ENCODE measurements around the gene ELFN2.

The ELFN2 gene

DNA sequence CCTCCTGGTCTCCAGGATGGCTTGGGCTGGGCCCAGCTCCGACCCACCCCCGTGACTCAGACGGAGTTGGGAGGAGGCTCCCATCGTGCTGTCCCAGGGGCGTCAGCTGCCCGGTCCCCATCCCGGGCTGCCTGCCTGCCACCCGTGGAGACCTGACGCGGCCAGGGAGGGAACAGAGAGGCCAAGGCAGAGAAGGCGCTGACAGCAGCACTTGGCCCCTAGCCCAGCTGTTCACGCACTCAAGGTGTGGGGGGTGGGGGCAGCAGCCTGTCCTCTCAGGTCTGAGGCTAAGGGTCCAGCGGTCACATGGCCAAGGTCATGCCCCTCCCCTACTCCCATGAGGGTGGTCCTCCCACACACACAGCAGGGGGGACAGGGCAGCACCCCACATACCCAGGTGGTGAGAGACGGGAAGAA, 48.6 kb downstream of the ELFN2 start:
- no peak for DNase-seq

DNA sequence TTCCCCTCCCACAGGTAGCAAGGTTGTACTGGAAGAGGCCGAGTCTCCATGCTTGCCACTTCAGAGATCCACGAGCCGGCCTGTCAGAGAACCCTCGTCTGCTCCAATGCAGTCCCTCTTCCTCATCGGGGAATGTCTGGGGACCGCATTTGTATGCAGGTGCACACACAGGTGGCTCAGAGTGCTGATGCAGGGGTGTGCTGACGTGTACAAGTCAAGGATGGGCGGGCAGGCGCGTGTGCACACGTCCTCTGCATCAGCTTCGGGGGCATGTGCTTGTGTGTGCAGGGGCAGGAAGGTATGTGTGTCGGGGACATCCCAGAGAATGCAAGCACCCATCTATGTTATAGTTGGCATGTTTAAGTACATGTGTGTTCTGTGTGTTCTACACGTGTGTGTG, 49.4 kb downstream of the ELFN2 start:
- DNase-seq: no peak

DNA sequence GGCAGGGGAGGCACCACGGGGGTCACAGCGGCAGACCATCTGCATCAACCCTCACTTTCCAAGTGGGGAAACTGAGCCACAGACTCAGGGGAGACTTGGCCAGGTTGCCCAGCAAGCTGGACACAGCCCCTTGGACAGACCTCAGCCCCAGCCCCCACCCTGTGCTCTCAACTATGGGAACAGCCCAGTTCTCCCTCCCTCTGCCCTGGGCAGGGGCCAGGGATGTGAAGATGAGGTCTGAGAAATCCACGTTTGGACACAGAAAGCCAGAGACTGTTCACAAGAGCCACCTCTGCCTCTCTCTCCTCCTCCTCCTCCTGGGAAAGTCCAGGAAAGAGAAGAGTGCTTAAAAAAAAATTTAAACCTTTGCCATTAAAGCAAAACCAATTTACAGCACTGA, 50.1 kb downstream of the ELFN2 start:
- DNase-seq: no peak

DNA sequence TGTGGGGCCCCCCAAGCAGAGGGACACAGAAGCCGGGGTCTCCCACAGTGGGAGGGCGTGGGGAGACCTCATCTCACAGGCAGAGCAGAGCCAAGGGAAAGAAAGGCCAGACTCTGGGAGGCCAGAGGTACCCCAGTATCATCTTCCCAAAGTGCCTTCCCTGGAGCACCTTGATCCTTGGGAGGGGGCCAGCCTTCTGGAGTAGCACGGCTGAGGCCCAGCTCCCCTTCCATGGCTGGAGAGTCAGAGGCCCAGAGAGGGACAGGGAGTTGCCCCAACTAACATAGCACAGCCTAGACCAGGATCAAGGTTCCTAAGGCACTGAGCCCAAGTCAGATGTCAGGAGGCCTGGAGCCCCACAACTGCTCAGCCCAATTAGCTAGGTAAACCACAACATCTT, 50.6 kb downstream of the ELFN2 start:
- no peak for DNase-seq

DNA sequence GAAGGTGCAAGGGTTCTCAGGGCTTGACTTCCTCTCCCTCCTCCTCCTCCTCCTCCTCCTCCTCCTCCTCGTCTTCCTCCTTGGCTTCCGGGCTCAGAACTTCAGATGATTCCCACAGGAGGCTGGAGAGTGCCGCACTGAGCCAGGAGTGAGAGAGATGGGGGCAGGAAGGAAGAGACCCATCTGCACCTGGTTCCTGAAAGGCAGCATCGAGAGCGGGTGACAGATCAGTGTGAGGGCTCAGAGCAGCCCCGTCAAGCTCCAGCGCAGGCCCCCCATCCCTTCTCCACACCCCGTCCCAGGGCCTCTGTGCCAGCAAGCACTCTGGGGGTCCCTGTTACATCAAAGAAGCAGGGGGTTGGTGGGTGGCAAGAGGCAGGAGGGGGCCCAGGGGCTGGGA, 51.5 kb downstream of the ELFN2 start:
- no peak for DNase-seq

DNA sequence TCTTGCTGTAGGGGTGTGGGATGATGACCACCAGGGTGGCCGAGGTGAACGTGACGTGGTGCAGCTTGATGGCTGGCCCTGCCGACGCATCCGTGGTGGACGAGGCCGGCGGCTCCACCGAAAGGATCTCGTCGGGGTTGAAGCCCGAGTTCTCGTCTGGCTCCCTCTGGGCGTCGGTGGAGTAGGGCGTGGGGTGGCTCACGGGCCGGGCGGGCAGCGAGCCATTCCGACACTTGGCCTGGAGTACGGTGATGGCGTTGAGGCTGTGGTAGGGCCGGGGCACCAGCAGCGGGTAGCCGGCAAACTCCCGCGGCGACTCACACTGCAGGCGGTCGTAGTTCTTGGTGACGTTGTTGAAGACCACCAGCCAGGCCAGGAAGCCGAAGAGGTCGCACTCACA, 52.7 kb downstream of the ELFN2 start:
- no peak for DNase-seq

DNA sequence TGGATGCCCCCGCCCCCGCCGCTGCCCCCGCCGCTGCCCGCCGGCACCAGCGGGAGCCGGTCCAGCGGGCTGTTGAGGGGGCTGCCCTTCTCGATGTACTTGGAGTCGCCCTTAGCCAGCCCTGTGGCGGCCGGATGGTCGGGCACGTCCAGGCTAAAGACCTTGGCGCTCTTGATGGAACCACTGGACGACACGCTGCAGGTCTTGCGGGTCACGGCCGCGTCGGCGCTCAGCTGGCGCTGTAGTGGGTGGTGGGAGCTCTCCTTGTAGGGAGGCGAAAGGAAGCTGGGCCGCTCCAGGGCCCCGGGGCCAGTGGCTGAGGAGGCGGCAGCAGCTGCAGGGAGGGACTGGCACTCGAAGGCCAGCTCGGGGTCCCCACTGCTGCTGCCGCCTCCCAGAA, 53.8 kb downstream of the ELFN2 start:
- DNase-seq: no peak

DNA sequence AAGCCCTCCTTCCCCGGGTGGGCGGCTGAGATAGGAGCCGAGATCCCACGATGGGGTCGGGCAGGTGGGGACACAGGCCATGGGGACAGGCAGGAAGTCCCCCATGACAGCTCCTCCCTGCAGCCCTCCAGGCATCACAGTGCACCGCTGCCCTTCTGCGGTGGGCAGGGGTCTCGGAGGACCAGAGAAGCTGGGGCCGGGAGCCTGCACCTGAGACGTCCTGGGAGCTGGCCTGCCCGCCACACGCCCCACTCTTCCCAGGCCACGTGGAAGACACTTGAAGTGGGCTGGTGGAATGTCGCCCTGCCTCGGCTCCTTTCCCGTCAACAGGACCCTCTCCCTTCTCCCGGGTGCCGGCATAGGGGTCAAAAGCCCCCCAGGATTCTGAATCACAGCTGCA, 55.4 kb downstream of the ELFN2 start:
- DNase-seq: no peak

DNA sequence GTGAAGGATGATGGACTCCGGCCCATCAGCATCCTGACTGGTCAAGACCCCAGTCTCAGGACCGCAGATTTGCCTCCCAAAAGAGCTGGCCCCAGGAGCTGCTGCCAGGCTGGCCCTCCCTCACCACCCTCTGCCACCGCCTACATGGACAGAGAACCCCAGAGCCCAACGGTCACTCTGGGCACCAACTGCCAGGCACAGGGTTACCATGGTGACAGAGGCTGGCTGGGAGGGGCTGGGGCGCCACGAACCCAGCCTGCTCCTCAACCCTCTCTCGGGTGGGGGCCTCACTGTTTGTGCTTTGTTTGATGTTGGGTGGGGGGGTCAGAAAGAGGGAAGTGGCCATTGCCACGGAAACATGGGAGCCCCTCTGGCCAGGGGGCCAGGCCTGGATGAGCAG, 55.8 kb downstream of the ELFN2 start:
- DNase-seq: no peak

DNA sequence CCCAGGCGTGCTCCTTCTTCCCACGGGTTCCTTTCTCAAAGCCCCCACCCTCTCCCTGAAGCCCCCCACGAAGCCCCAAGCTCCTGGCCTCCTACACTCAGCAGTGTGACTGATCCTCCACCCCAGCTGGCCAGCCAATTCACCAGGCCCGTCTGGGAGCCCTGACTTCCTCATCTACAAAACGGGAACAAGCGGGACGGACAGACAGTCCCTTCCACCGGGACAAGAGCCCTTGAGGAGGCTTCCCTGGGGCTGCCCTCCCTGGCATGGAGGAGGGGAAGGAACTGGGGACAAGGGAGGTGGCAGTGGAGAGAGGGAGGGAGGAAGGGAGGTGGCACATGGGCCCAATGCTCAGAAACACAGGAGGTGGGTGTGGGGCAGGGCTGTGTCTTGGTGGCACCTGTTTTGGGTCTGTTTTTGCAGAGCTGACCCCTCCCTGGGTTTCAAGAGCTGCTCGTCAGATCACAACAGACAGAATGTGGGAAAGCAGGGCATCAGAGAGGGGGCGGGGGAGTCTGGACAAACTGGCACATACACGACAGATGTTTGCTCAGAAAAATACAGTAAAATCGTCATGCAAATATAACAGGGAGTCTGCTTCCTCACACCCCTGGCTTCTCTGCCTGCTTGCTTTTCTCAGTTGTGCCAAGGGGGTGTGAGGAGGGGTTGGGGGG, 56.8 kb downstream of the ELFN2 start:
- DNase-seq: no peak

DNA sequence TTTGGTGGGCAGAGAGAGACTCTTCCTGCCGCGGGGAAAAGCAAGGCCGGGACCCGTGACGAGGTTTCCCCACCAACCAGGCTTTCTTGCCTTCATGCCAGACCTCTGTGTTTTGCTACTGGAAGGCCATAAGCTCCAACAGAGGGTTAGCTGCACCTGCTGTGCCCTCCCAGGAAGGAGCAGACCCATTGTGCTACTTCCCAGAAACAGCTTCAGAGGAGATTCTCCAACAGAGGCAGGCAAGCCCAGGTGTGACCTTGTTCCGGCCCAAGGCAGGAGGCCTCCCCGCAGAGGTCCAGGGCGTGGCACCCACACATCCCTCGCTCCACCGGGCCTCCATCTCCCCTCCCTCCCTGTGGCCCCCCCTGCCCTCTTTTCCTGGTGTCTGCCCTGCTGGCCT, 57.8 kb downstream of the ELFN2 start:
- no peak for DNase-seq

DNA sequence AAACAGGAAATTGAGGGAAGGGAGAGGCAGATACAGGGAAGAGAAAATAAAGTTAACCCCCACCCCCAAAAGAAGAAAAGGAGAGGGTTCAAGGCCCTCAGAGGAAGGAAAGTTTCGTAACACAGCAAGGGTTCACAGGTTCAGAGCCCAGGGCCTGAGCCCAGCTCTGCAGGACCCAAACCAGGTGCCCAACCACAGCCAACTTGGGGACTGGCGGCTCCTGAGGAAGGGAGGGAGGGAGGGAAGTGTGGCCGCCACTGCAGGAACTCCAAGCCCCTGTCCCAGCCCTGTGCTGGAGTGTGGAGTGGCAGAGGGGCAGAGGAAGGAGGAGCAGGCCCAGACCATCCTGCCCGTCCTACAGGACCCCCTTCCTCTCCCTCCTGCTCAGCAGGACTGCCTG, 59.2 kb downstream of the ELFN2 start:
- DNase-seq: no peak

DNA sequence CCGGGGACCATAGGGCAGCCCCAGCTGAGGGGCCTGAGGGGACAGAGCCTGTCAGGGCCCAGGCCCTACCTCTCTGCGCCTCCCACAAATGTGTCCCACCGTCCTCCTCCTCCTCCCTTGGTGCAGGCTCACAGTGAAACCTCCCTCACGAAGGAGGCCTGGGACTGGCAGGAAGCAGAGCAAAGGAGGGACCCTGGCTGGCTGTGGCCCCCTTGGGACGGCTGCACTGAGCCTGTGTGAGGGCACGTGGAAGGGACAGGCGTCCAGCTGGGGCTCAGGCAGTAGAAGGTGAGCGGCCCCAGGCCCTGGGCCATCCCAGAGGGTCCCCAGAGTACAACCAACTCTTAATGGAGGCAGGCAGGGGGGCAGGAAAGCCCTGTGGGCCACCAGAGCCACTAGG, 60.7 kb downstream of the ELFN2 start:
- DNase-seq: no peak

DNA sequence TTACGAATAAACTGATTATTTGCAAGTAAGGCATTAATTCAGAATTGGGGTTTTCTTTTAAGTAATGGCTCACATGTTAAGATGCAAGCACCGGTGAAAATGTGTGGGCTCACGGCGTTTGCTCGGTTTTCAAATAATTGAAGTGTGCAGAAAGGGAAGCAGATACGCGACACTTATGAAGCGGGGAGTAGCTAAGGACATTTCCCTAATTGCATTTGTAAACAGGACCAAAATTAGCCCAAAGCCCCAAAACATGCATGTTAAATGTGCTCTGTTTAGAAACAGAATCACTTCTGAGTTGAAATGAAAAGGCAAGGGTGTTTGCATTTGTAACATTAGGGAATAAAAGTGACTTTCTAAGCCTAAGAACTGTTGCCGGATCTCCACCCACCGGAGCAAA, 61.3 kb downstream of the ELFN2 start:
- no peak for DNase-seq

DNA sequence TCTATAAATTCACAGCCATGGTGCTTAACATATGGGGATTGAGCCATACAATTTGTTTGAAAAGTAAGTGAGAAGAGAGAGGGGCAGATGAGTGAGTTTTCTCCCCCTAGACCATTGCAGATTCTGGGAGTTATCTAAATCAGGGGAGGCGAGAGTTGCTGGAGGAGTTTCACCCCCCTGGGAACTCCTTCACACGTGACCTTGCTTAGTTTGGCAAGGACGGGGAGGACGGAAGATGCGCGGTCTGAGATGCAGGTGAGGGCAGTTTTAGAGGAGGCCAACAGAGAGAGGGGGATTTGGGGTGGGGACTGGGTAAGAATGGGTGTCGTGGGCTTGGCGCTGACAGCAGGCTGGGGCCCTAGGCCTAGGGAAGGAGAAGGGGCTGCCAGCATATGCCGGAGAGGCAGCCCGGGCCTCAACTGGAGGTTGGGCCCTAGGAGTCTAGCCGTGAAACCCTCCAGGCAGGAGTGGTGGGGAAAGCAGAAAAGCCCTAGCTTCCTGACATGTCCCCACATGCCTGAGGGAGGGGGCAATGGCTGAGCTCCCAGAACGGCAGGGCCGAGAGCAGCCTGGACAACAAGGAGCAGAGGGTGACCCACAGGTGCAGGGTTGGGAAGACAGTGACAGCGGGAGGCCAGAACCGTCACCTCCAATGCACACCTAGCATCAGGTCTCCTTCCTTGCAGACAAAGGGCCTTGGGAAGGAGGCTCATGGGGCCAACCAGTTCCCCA, 63.9 kb downstream of the ELFN2 start:
- DNase-seq: no peak

DNA sequence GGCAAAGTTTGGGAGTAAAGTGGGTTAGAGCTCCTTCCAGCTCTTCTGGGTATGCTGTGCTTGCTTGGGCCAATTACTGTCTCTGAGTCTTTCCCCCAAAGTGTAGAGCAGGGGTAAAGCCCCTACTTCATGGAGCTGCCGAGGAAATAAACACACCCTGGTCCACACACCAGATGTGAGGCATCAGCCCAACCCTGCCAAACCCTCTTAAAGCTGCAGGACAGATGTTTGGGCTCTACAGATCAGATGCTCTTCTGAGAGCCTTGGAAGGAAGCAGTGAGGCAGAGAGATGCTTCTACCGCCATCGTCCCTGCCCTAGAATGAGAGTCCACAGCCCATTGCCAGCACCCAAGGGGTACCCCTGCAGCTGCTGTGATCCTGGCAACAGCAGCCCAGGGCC, 64.7 kb downstream of the ELFN2 start:
- DNase-seq: no peak

DNA sequence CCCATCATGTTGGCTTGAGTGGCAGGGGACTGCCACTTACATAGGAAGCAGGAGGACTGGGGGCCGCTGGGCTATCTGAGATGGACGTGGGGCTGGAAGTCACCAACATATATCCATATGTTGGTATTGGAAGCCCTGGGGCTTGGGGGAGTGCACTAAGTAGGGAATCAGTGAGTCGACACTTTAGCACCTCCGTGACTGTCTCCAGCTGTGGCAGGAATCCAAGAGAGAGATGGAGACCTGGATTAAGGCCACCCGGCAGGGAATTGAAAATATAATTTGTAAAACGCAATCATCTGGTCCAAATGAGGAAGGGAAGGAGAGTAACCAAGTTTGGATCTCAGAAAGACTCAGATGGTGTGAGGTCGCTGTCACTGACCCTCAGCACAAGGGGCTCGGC, 68.4 kb downstream of the ELFN2 start:
- DNase-seq: no peak

DNA sequence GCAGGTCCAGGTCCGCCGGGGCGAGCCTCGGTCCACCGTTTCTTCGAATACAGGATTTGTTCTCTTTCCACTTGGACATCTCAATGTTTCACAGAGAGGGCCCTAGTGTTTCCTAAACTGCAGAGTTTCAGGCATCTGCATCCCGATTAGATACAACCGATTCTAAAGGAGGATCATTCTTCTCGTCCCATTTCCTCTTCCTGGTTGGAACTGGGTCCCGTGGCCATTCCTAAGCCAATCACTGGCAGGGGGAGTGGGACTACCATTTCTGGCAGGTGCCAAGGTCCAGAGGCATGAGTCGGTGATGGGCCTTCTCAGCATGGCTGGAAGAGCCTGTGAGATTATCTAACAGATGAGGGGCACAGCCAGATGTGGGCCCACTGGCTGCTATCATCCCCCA, 68.9 kb downstream of the ELFN2 start:
- DNase-seq: no peak

DNA sequence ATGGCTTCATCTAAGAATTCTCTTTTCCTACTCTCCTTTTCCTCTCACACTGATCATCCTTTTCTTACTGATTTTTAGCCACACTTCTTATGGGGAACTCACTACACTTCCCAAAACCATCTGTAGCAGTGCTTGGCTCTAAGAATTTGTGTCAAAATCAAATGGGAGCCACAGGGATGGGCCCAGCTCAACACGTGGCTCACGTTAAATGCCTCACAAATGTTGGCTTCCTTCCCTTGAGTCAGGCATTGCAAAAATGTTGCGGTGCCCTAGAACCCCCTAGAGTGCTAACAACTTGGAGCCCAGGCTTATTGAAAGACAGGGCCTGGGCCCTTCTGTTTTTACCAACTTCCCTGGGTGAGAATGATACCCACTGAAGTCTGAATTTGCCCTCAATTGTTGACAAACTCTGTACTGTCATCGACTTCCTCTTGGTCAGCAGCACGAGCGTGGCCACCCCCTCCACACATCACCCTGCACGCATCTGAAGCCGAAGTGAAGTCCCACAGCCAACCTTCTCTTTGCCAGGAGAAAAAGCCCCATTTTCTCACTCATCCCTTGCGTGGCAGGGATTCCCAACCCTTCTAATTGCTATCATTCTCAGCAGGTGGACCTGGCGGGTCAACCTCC, 69.7 kb downstream of the ELFN2 start:
- DNase-seq: no peak

DNA sequence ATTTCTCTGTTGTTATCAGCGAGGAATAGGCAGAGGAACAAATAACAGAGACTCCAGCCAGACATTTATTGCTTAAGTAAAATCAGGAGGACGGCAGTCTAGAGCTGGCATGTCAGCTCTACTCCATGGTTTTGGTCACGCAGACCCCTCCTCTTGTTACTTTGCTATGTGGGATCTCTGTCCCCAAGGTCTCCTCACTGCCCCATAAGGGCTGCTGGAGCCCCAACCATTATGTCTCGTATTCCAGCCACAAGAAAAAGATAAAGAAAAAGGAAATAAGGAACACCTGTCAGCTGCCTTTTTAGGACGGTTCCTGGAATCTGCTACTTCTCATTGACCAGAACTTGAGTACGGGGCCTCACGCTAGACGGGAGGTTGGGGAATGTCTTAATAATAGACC, 70.4 kb downstream of the ELFN2 start:
- no peak for DNase-seq

DNA sequence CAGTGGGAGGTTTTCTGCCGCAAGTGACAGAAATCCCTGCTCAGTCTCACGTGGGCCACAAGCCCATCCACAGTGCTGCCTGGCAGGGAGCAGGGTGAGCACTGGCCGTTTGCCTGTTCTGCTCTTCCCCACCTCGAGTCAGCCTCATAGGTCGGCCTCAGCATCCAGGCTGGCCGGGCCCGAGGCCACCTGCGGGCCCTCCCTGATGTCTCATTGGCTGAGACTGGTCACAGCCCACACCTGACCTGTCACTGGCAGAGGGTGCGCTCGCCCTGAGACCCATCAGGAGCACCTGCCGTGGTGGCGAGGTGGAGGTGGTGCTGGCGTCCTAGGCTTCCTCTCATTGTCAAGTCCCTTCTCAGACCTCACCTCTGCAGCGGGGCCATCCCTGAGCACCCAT, 72.1 kb downstream of the ELFN2 start:
- no peak for DNase-seq

DNA sequence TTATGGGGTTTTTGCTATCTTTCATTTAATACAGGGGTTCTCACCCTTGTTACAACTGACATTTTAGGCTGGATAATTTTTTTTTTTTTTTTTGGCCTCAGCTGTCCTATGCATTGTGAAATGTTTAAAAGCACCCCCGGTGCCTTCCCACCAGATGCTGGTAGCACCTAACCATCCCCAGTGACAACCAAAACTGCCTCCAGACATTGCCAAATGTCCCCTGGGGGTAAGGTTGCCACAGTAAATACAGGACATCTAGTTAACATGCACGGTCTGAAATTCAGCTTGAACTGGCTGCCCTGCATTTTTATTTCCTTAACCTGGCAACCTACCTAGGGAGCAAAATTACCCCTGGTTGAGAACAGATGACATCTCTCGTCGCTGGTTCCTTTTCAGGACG, 72.6 kb downstream of the ELFN2 start:
- DNase-seq: no peak

DNA sequence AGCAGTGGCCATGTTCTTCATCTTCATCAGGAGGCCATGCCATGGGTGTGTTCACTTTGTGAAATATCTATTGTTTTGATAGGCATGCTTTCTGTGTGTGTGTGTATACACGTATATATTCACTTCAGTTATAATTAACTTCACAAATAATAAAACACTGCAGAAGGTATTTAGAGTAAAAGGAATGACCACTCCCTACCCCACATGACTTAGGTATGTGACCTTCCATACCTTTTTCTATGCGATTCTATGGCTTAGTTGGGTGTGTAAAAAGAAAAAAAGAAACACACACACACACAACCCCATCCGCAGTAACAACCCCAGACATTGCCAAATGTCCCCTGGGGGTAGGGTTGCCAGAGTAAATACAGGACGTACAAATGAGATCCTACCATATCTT, 73.0 kb downstream of the ELFN2 start:
- no peak for DNase-seq

DNA sequence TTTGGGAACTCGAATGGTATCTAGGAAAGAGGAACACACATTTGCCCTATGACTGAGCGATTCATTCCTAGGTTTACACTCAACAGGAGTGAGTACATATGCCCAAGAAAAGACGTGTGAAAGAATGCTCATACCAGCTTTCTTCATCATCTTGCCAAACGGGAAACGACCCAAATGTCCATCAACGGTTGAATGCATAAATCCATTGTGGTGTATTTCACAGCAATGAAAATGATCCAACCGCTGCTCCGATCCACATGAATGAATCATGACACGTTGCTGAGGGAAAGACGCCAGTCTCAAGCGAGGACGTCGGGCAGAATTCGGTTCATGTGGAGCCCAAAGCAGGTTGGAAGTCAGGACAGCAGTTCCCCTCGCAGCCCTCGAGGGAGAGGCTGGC, 73.4 kb downstream of the ELFN2 start:
- no peak for DNase-seq

DNA sequence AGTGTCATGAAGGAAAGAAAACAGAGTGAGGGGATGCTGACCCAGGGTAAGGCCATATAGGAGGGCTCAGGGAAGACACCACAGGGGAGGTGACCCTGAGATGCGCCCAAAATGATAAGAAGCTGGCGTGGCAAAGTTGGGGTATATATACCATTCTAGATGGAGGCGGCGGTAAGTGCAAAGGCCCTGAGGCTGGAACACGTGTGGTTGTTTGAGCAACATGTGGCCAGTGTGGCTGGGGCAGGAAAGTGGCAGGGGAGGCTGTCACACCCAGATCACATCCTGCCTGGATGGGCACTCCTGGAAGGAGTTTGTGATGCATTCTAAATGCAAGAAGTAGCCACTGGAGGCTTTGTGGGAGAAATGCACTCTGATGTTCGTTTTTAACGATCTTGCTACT, 74.8 kb downstream of the ELFN2 start:
- DNase-seq: no peak

Measured in activated naive CD4-positive, alpha-beta T cell treated with anti-CD3 and anti-CD28 coated beads, Interleukin-2, amount 50 U/mL, for 16 hours (primary cell).